Stimulated activated CD4-positive, alpha-beta T cell treated with anti-CD3 and anti-CD28 coated beads, Interleukin-2, amount 100 ng/mL, for 48 hours (primary cell): ENCODE results near the gene CACNA2D1.
"Not testable (repeated sequence)": the region's sequence is repeated elsewhere in the genome, so short reads cannot be mapped to it uniquely, and the experiment has no call there.

Source experiments
- DNase-seq, 2 donors: peaks; one replicate each; pipeline ENCODE4 v3.0.0-alpha.2; 2020

The CACNA2D1 gene

GRCh38 chr7:82158327-82158726 is 285.2 kb downstream of the CACNA2D1 start:
- DNase-seq: no peak

- no peak for DNase-seq
Observed at GRCh38 chr7:82156893-82157292, 286.7 kb downstream of the CACNA2D1 start.

- DNase-seq: no peak
Observed at GRCh38 chr7:82156168-82156567, 287.4 kb downstream of the CACNA2D1 start.

- DNase-seq: no peak
Observed at GRCh38 chr7:82154728-82155127, 288.8 kb downstream of the CACNA2D1 start.

GRCh38 chr7:82153776-82154175 is 289.8 kb downstream of the CACNA2D1 start:
- no peak for DNase-seq

- DNase-seq: no peak
Observed at GRCh38 chr7:82152858-82153257, 290.7 kb downstream of the CACNA2D1 start.

- no peak for DNase-seq
Observed at GRCh38 chr7:82146491-82146890, 297.1 kb downstream of the CACNA2D1 start.

GRCh38 chr7:82142263-82142864 is 301.2 kb downstream of the CACNA2D1 start:
- DNase-seq: no peak

GRCh38 chr7:82141427-82141826 is 302.1 kb downstream of the CACNA2D1 start:
- DNase-seq: no peak

- DNase-seq: not testable (repeated sequence)
Observed at GRCh38 chr7:82140608-82141007, 303.0 kb downstream of the CACNA2D1 start.

GRCh38 chr7:82131215-82131614 is 312.4 kb downstream of the CACNA2D1 start:
- DNase-seq: no peak

GRCh38 chr7:82129091-82129490 is 314.5 kb downstream of the CACNA2D1 start:
- no peak for DNase-seq

- no peak for DNase-seq
Observed at GRCh38 chr7:82128546-82128945, 315.0 kb downstream of the CACNA2D1 start.

GRCh38 chr7:82126576-82126975 is 317.0 kb downstream of the CACNA2D1 start:
- DNase-seq: no peak

GRCh38 chr7:82124445-82124844 is 319.1 kb downstream of the CACNA2D1 start:
- no peak for DNase-seq

GRCh38 chr7:82122275-82122674 is 321.3 kb downstream of the CACNA2D1 start:
- no peak for DNase-seq

- DNase-seq: no peak
Observed at GRCh38 chr7:82114237-82114636, 329.3 kb downstream of the CACNA2D1 start.

- DNase-seq: no peak
Observed at GRCh38 chr7:82110146-82110840, 333.3 kb downstream of the CACNA2D1 start.

- DNase-seq: no peak
Observed at GRCh38 chr7:82109288-82109687, 334.3 kb downstream of the CACNA2D1 start.

GRCh38 chr7:82106201-82106600 is 337.4 kb downstream of the CACNA2D1 start:
- no peak for DNase-seq

GRCh38 chr7:82105463-82105862 is 338.1 kb downstream of the CACNA2D1 start:
- DNase-seq: no peak

- no peak for DNase-seq
Observed at GRCh38 chr7:82098414-82098813, 345.2 kb downstream of the CACNA2D1 start.

- DNase-seq: no peak
Observed at GRCh38 chr7:82091126-82091684, 352.4 kb downstream of the CACNA2D1 start.

- no peak for DNase-seq
Observed at GRCh38 chr7:82087099-82087498, 356.5 kb downstream of the CACNA2D1 start.

GRCh38 chr7:82085116-82085515 is 358.5 kb downstream of the CACNA2D1 start:
- DNase-seq: no peak
